ENCODE measurements around the gene GPHN.
"Not testable (repeated sequence)": the region's sequence is repeated elsewhere in the genome, so short reads cannot be mapped to it uniquely, and the experiment has no call there.

Gene GPHN

GRCh38 chr14:66974397-66975025, 466.6 kb downstream of the GPHN start:
- no peak for DNase-seq

- no peak for DNase-seq
Measured at GRCh38 chr14:66975251-66975650, 467.3 kb downstream of the GPHN start.

GRCh38 chr14:66979101-66979974, 471.4 kb downstream of the GPHN start:
- DNase-seq = no peak

GRCh38 chr14:66982247-66982646, 474.3 kb downstream of the GPHN start:
- no peak for DNase-seq

- DNase-seq = no peak
Measured at GRCh38 chr14:66992776-66993175, 484.8 kb downstream of the GPHN start.

- no peak for DNase-seq
Measured at GRCh38 chr14:66993512-66993911, 485.6 kb downstream of the GPHN start.

- DNase-seq = no peak
Measured at GRCh38 chr14:66998013-66998412, 490.1 kb downstream of the GPHN start.

- no peak for DNase-seq
Measured at GRCh38 chr14:66999978-67000377, 492.0 kb downstream of the GPHN start.

GRCh38 chr14:67002994-67003753, 495.2 kb downstream of the GPHN start:
- no peak for DNase-seq

GRCh38 chr14:67004521-67004920, 496.6 kb downstream of the GPHN start:
- no peak for DNase-seq

GRCh38 chr14:67010602-67011001, 502.7 kb downstream of the GPHN start:
- no peak for DNase-seq

- DNase-seq = no peak
Measured at GRCh38 chr14:67016856-67017255, 508.9 kb downstream of the GPHN start.

- DNase-seq = no peak
Measured at GRCh38 chr14:67018720-67019119, 510.8 kb downstream of the GPHN start.

- no peak for DNase-seq
Measured at GRCh38 chr14:67019796-67020195, 511.8 kb downstream of the GPHN start.

- DNase-seq = no peak
Measured at GRCh38 chr14:67031920-67032774, 524.2 kb downstream of the GPHN start.

- no peak for DNase-seq
Measured at GRCh38 chr14:67045440-67045839, 537.5 kb downstream of the GPHN start.

GRCh38 chr14:67050896-67051295, 542.9 kb downstream of the GPHN start:
- DNase-seq = no peak

- no peak for DNase-seq
Measured at GRCh38 chr14:67056684-67057083, 548.7 kb downstream of the GPHN start.

GRCh38 chr14:67059596-67059995, 551.6 kb downstream of the GPHN start:
- no peak for DNase-seq

GRCh38 chr14:67060546-67060945, 552.6 kb downstream of the GPHN start:
- DNase-seq = no peak

GRCh38 chr14:67067070-67067814, 559.3 kb downstream of the GPHN start:
- not testable (repeated sequence) for DNase-seq

GRCh38 chr14:67068251-67068650, 560.3 kb downstream of the GPHN start:
- DNase-seq = no peak

Data from NCI-H1105 treated with DMSO at 0.1 percent for 48 hours (cell line).